Measurements from ENCODE around the gene HDAC4.
"Not testable (repeated sequence)": the region's sequence is repeated elsewhere in the genome, so short reads cannot be mapped to it uniquely, and the experiment has no call there.

Gene HDAC4

DNA sequence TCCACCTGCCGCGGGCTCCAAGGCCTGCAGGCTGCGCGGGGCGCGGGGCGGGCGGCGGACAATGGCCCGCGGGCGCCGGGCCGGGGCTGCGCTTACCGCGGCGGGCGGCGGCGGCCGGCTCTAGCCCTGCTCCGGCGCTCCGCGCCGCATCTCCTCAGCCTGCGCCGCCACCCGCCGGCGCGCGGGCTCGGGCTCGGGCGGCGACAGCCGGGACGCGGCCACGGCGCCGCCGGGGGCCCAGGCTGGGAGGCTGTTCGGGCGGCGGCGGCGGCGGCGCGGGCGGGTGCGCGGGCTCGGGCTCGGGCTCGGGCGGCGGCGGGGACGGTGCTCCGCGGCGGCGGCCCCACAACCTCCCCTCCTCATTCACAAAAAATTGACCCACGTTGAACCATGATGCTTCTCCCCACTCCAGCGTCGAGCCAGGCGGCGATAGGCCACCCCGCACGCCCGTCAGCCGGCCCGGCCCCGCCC, at the start of gene HDAC4:
Gene HDAC4 (minus strand): TSS at position 425 of the 471 bp plus-strand sequence. CDS start 48,321 bp downstream, outside the sequence.
- no peak for DNase-seq (ENCODE audit: low spot score)

DNA sequence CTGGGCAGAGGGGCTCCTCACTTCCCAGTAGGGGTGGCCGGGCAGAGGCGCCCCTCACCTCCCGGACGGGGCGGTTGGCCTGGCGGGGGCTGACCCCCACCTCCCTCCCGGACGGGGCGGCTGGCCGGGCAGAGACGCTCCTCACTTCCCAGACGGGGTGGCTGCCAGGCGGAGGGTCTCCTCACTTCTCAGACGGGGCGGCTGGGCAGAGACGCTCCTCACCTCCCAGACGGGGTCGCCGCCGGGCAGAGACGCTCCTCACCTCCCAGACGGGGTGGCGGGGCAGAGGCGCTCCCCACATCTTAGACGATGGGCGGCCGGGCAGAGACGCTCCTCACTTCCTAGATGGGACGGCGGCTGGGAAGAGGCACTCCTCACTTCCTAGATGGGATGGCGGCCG, 48.6 kb upstream of the HDAC4 start:
- not testable (repeated sequence) for DNase-seq (ENCODE audit: low spot score)

DNA sequence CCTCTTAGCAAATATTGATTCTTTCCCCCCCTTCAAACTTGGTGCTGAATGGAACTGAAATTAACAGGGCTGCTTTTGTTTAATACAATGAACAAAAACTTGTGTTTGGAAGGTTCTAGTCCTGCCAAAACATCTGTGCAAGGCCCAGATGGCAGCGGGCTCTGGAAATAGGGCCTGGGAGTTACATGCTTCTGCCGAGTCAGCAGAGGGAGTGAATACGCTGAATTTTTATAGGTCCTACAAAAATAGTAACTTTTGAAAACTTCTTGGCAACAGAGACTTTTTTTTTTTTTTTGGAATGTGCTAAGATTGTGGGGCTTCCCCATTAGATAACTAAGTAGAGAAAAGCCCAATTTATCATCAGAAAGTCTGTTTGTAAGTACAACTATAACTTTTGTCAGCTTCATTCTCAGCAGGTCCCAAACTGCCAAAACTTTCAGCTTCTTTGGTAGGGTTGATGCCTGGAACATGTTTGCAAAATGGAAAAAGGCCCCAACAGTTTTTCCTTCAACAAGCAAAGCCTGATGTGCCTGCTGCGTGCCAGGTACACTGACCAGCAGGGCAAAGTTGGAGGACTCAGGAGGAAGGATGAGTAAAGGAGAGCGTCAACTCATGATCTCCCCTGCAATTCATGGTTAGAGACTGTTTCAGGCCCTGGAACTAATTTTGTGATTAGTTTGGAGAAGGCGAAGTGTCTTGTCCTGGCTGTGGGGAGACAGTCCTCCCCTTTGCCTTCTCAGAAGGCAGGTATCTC, 45.1 kb upstream of the HDAC4 start:
- no peak for DNase-seq (ENCODE audit: low spot score)

DNA sequence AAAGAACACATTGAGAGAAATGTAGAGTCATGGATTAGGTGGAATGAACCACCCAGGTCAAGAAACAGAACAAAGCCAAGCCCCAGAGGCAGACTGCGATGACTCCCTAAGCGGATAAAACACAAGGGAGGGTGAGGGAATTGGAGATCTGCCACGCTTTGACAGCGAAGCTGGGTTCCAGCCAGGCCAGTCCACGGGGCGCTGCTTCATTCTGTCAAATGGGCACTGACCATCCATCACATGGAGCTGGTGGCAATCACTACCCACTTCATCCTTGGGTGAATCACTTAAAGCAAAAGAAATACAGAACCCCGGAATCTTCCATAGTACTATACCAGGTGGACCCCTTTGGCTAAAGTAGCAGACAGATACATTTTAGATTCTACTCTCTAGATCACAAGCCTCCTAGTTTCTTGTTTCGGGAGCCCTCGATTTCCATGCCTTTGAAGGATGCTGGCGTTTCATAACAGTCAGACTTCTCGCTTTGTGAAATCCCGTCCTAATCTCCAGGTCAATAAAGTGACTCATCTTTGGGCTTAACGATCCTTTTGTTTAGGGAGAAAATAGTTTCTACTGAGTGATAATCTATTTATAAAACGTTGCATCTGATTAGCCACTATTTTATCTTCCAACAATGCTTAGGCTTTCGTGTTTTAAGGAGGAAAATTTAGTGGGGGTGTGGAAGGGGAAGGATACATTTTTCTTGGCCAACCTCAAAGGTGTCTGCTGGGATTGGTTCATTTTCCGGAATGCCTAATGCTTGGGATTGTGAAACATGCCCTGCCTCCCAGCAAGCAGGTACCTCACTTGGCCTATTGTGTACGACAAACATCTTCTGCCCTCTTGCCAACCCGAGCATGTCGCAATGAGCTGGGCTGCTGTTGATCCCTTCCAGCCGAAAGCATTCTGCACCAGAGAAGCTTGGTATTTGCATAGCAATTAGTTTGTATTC, 44.1 kb upstream of the HDAC4 start:
- no peak for DNase-seq (ENCODE audit: low spot score)

DNA sequence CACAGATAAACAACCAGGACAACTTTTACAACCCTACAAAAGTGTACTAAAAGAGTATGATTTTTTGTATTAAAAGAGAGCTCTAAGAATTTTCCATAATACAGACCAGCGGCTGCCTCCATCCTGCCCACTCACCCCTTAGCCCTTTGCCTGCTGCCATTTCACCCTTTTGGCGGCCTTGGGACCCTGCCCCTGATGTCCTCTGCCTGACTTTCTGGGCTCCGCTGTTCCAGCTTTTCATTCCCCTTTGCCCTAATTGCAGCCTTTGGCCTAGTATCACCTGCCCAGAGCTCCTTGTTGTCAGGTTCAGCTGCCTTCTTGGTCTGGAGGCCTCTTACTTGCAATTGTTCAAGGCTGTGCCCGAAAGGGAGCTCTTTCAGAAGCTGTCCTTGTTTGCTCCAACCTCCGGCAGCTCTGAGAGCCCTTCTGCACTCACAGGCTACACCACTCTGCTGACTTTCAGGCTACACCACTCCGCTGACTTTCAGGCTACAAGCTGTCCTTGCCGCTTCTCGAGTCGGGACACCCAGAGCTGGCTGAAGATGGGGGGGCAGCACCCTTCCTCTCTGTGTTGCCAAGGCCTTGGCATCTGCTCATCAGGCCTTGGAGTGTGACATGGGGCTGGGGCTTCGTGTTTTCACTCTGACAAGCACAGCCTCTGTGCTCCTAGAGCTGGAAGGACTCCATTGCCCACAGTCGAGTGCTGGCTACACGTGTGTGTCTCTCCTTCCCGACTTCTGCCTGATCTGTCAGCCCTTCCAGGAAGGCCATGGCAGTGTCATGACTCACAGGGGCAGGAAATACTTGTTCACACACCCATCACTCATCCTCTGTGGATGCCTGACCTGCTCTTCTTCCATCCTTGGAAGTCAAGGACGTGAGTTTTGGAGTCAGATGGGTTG, 43.1 kb upstream of the HDAC4 start:
- DNase-seq (ENCODE audit: low spot score): no peak

DNA sequence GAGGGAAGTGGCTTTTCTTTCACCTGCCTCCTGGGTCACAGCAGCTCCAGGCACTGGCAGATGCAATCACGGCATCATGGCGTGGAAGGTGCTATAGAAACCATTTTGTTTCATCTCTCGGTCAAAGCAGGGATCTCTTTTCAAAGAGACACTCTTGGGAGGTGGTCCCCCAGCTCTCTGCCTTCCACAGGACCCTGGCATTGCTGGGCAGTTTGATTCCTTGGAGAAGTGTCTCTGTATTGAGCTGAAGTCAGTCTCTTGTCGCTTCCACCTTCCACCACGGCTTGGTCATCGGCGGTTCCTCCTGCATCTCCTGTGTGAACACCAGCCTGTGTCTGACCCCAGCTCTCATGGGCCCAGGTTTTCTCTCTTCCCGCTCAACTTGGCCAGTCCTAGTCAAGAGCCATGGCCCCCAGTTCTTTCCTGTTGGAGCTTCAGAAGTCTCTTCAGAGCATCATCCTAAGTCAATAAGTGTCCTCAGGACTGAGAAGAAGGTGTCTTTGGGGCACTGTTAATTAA, 42.3 kb upstream of the HDAC4 start:
- DNase-seq (ENCODE audit: low spot score): no peak

DNA sequence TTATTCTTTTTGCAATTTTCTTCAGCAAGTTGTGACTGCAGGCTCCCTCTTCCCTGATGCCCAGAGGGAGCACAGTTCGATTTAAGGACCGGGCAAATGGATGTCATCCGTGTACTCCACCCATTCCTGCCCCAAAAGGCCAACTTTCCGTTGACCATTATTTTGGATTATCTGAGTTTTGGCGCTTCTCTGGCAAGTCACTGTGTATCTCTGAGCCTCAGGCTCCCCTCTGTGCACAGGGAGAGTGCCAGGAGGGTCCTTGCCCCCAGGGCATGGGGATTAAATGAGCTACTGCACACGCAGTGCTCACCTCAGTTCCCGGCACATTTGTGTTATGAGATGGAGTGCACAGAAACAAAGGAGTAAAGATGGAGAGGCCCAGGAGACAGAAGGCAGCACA, 41.4 kb upstream of the HDAC4 start:
- DNase-seq (ENCODE audit: low spot score): no peak

DNA sequence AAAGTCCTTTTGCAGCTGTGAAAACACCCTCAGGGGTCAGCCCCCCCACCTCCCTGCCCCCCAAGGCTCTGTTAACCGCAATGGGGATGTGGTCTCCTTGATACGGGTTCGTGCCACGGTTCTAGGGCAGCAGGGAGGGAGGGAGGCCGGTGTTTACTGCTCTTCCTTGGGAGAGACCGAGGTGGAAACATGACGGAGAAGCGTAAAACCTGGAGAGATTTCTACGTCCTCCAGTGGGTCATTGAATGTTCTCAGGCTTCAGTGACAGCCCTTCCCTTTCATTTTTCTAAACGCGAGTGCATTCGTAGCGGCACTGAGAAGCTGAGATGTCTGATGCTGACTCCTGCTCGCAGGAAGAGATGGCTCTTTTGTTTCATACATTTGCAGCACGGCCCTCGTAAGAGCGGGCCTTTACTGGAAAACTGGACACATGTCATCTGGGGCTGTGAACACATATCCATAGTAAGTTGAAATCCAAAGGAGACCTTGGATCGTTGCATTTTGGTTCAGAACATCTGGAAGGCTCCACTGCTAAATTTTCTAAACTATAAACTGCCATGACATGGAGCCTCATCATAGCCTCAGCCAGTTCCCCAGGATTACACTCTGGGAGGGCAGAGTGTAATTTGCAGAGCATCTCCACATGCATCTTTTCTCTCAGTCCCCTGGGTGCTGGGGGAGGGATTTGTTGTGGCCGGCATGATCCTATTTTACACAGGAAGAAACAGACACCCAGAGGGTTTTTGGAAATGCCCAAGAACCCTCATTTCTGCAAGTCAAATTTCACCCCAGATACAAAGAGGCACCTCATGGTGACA, 40.6 kb upstream of the HDAC4 start:
- DNase-seq (ENCODE audit: low spot score): no peak

DNA sequence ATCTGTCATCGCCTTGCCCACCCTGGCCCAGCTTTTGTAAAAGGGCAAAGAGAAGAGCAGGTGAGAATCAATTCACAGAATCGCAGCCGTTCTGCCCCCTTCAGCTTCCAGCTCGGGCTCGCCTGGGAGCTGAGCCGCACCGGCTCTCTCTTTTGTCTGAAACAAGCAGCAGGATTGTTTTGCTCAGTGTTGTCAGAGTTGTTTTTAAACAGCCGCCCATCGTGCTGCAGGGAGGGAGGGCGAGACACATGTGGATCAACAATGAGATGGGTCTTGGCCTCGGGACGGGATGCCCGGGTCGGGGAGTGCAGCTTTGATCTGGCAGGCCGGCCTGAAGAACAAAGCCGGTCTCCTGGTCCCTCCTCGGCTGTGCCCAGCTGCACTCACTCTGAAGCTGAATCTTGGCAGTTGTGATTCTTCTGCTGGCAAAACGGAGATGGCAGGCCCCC, 39.7 kb upstream of the HDAC4 start:
- no peak for DNase-seq (ENCODE audit: low spot score)

DNA sequence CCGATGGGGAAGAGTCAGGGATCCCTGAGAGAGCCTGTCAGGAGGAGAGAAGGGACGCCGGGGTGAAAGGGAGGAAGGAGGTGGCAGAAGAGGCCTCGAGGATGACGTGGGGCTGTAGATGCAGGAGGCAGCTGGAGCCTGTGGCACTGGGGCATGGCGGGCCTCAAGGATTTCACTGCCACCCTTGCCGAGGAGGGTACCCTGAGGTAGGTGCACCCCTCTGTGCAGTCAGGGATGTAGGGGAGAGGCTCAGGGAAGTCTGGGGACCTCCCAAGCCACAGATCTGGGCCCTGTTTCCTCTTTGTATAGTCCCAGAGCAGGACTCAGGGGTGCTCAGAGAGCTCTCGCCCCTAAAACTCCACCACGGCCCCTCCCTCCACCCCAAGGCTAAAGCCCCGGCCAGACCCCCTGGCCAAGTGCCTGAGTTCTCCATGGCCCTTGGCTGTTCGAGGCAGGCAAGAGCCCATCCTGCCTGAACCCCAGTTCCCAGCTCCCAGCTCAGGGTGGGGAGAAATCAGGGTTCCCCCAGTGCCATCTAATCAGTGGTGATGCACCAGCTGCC, 39.0 kb upstream of the HDAC4 start:
- no peak for DNase-seq (ENCODE audit: low spot score)

DNA sequence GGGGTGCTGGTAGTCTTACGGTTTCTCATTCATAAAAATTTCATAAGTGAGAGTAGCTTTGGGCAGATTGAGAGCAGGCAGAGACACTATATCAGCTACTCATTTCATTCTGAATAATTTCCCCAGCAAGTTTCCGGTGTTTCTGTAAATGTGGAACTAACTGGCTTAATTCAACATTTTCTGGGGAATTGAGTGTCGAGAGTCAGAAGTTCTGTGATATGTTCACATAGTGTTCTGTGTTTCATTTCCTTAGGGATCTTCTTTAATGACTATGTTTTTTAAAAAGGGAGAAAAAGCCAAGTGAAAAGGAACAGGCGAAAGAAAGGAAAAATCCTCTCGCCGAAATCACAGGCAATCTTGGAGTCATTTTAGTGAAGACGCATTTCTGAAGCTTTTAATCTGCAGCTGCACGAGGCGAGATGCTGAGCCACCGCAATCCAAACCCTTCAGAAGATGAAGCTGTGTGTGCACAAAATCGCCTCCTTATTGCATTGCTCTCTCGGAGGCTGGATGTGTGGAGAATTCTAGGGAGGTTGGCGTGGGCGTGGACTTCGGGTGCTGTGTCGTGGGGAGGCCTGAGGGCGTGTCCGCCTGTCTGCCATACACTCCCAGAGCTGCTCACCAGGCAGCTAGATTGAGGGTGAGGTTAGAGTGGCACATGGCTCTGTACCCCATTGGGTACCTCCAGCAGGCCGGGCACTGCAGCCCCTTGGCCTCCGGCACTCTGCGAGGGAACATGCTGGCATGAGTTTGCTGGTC, 38.4 kb upstream of the HDAC4 start:
- no peak for DNase-seq (ENCODE audit: low spot score)

DNA sequence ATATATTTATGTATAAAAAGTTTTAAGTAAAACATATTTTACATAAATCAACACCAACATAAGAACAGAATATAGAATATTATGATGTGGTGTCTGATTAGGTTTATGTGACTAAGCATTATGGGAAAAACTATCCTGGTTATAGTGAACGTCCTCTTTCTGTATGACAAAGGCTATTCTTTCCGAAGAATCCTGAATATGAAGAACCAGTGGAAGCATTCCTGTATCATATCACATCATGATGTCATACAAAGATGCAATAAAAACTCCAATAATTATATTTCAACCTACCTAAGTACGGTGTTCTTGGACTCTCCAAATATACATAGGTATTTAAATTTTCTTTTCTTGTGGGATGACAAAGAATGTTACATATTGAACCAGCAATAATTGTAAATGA, 37.5 kb upstream of the HDAC4 start:
- DNase-seq (ENCODE audit: low spot score): no peak

DNA sequence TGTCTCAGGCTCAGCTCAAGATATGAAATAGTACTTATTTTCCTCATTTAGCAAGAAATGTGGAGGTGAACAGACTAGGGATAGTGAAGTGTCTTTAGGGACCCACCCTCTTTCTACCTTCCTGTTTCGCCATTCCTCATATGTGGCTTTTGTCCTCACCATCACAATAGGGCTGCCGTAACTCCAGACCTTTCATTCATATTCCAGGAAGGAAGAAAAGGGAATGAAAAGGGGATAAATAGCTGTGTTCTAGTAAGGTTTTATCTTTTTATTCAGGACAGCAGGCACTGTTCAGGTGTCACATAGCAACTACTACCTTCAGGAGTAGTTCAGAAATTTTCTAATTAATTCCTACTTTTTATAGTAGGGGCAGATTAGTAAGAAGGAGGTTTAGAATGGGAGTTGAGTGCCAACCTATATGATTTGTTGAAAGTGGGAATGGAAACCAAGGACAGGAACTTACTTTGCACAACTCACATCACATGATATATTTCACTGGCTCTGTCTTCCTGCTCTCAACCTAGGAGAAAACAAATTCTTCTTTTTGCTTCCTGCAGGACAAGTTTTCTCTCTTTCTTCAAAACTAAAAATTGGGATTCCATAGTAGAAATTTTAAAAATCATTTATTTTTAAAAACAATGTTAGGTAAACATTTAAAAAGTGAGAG, 36.0 kb upstream of the HDAC4 start:
- no peak for DNase-seq (ENCODE audit: low spot score)

DNA sequence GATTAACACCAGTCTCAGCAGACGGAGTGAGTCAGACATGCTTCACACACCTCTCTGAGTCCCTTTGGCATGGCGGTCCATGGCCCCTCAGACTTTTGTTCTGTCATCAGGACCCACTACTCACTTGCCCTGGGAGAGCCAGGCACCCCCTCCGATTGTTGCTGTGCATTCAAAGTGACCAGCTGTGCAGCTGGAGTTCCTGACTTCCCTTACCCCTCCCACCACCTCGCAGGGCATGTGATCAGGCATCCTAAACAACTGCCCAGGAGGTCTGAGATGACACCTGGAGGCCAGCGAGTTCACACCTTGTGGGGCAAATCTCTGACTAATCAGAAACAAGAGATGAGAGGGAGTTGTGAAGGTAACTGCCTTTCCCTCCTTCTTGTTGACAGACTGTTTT, 35.3 kb upstream of the HDAC4 start:
- no peak for DNase-seq (ENCODE audit: low spot score)

DNA sequence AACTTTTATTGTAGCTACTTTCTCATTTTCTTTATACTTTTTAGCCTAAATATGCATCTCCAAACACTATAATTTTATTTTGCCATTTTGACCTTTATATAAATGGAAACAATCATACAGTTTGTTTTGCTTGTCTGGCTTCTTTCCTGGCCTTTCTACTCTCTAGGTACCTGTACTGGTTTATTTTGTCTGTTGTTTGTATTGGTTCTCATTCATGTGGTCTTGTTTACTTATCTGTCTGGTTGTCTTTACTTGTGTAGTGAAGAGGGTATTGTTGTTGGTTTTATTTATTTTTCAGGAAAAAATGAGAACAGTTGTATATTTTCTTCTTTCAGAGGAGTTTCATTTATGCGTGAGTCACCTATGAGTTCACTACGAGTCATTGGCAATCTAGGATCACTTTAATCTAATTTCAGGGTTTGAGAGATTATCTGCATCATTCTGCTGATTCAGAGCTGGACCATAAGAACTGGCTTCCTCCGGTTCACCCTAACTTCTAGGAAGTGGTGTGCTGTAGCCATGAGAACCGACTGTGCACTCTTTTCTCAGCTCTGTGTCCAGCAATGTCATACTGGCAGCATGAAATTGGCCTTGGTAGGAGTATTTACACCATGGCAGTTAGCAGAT, 33.1 kb upstream of the HDAC4 start:
- no peak for DNase-seq (ENCODE audit: low spot score)

DNA sequence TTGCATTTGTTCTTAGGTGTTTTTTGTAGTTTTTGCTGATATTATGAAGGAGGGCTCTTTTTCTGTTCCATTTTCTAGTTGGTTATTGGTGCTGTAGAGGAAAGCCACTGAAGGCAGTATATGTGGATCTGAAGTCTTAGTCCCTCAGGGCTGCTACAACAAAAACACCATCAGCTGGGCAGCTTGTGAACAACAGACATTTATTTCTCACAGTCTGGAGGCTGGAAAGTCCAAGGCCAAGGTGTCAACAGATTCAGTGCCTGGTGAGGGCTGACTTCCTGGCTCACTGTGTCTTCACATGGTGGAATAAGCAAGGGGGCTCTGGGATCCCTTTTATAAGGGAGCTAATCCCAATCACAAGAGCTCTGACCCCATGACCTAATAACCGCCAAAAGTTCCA, 31.4 kb upstream of the HDAC4 start:
- no peak for DNase-seq (ENCODE audit: low spot score)

DNA sequence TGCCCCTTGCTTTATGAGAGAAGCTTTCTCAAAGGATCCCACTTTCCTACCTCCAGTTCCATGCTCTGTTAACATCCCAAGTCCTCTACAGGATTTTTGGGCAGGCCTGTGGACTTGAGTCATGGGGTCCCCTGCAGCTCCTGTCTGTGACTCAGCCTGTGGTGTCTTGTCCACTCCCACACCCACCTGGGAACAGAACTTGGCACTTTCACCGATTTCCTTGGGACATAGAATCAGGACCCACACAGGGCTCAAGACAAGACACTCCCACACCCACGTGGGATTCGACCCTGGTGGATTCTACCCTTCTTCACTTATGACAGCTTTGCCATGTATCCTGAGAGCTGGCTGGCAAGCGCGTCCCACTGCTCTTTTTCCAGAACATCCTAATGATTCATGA, 30.7 kb upstream of the HDAC4 start:
- no peak for DNase-seq (ENCODE audit: low spot score)

DNA sequence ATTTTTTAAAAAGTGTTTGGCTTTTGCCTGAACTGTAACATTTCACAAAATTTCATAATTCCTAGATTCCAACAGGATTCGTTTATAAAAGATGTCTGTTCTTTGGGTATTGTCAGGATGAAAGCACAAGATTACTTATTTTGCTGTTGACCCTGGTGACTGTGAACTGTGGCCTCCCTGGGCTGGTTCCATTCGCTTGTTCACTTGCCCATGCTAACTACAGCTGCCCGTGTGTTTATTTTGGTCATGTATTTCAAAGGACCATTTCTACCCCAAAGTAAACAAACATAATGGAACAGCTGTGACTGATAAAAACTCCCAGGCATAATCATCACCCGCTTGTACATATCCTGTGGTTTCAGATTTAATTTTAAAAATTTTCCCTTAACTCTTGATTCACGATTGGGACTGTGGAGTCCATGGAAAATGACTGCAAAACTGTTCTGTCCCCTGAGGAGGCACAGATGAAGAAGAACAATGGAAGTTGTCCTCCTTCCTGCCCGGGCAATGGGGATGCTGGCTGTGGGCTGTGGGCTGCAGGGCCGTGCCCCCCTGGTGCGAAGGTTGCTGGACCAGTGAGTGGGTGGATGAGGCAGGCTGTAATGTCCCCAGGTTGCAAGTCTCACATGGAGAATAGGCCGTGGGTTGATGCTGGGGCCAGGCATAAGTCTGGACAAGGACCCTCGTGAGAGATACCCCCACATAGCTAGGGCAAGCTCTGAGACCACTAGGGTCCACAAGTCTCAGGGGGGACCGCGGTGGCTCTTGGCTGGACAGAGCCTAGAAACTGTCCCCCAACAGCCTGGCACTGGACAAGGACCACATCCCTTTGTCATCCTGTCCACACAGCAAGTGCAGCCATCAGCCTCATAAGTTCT, 28.9 kb upstream of the HDAC4 start:
- no peak for DNase-seq (ENCODE audit: low spot score)
